Glutamatergic neuron (in vitro differentiated cells): ENCODE measurements around the gene PABPC5. TPM values are rescaled to one million over a fixed set of nuclear protein-coding genes. Genes with fewer than 3 reads are reported as not detected.

ENCODE experiments used
- DNase-seq: peaks from one replicate; pipeline ENCODE4 v3.0.0; 2022
- H3K27ac Mint-ChIP-seq: one replicate; pipeline ENCODE4 v1.8.0; 2020; ENCODE audit warnings: mild to moderate bottlenecking, mixed read lengths, inconsistent platforms; ENCODE audit not compliant: unreplicated experiment
- H3K27me3 Mint-ChIP-seq: one replicate; pipeline ENCODE4 v1.8.0; 2020; ENCODE audit warnings: mild to moderate bottlenecking, moderate library complexity, mixed read lengths, inconsistent platforms; ENCODE audit not compliant: unreplicated experiment
- H3K36me3 Mint-ChIP-seq: one replicate; pipeline ENCODE4 v1.8.0; 2020; ENCODE audit warnings: mild to moderate bottlenecking, mixed read lengths, inconsistent platforms; ENCODE audit not compliant: unreplicated experiment
- H3K4me1 Mint-ChIP-seq: one replicate; pipeline ENCODE4 v1.8.0; 2020; ENCODE audit warnings: mild to moderate bottlenecking, low read depth, mixed read lengths, inconsistent platforms; ENCODE audit not compliant: unreplicated experiment
- H3K4me3 Mint-ChIP-seq: one replicate; pipeline ENCODE4 v1.8.0; 2020; ENCODE audit warnings: mild to moderate bottlenecking, mixed read lengths, inconsistent platforms; ENCODE audit not compliant: unreplicated experiment
- H3K9me3 Mint-ChIP-seq: one replicate; pipeline ENCODE4 v1.8.0; 2020; ENCODE audit warnings: mild to moderate bottlenecking, moderate library complexity, mixed read lengths, inconsistent platforms; ENCODE audit not compliant: unreplicated experiment
- long read RNA-seq: library from polyadenylated mRNA; unstranded; transcript quantifications from one replicate; pipeline ENCODE4 v2.0.0, GENCODE V29; 2020; ENCODE audit not compliant: unreplicated experiment
- total RNA-seq: library from RNA; stranded (reverse); fragmentation: NEBNext Ultra II Directional; extraction: Animal tissue kit (Norgen Biotek cat#: 25700); gene quantifications from one replicate; pipeline ENCODE4 v1.2.1, GENCODE V29; 2021; ENCODE audit not compliant: unreplicated experiment
- TF ChIP-seq, protein P1 (sequence below): fragments of 200-600 bp; sonication (generic); IDR thresholded peaks from one replicate; pipeline ENCODE4 v1.5.0; 2021; ENCODE audit not compliant: partially characterized antibody, unreplicated experiment

The PABPC5 gene
- total RNA-seq = 9.5 TPM
- long read RNA-seq, transcript PABPC5-201 (2 exons, 3,221 nt) = major isoform, 5 of 5 reads
- long read RNA-seq, partial matches to known transcripts = 0 of 5 reads
- long read RNA-seq, other reads (novel, unspliced or antisense) = 0 of 5 reads

GRCh38 chrX:91434351-91435168 is at the start of gene PABPC5:
TSS of gene PABPC5 (plus strand) at chrX:91434839. CDS start at chrX:91435578, 739 bp downstream.
- peak; percentile 84 for DNase-seq

GRCh38 chrX:91389026-91389425 is 45.6 kb upstream of the PABPC5 start:
- H3K27me3 Mint-ChIP-seq = no peaks in the 10 kb centered on the region
- H3K36me3 Mint-ChIP-seq = no peaks in the 10 kb centered on the region
- H3K4me1 Mint-ChIP-seq = no peaks in the 10 kb centered on the region
- DNase-seq = no peak
- H3K4me3 Mint-ChIP-seq = no peak overlapping the region
- no peaks in the 10 kb centered on the region for H3K9me3 Mint-ChIP-seq
- TF ChIP-seq, protein P1, sequence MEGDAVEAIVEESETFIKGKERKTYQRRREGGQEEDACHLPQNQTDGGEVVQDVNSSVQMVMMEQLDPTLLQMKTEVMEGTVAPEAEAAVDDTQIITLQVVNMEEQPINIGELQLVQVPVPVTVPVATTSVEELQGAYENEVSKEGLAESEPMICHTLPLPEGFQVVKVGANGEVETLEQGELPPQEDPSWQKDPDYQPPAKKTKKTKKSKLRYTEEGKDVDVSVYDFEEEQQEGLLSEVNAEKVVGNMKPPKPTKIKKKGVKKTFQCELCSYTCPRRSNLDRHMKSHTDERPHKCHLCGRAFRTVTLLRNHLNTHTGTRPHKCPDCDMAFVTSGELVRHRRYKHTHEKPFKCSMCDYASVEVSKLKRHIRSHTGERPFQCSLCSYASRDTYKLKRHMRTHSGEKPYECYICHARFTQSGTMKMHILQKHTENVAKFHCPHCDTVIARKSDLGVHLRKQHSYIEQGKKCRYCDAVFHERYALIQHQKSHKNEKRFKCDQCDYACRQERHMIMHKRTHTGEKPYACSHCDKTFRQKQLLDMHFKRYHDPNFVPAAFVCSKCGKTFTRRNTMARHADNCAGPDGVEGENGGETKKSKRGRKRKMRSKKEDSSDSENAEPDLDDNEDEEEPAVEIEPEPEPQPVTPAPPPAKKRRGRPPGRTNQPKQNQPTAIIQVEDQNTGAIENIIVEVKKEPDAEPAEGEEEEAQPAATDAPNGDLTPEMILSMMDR = no peak
- H3K27ac Mint-ChIP-seq = no peak overlapping the region

More at GRCh38 chrX:91434351-91435168, at the start of gene PABPC5:
- peak within 1 kb of the TSS; percentile 91 for H3K4me3 Mint-ChIP-seq
- no peaks in the 10 kb centered on the region for H3K9me3 Mint-ChIP-seq
- TF ChIP-seq, protein P1 = no peak
- H3K27me3 Mint-ChIP-seq = peaks cover 3% of the 10 kb centered on the region
- peak within 1 kb of the TSS; percentile 97 for H3K27ac Mint-ChIP-seq
- peaks cover 7% of the 10 kb centered on the region for H3K4me1 Mint-ChIP-seq
- no peaks in the 10 kb centered on the region for H3K36me3 Mint-ChIP-seq

GRCh38 chrX:91414713-91415112 is 19.9 kb upstream of the PABPC5 start:
- TF ChIP-seq, protein P1 = peak; percentile 54
- H3K4me1 Mint-ChIP-seq = no peaks in the 10 kb centered on the region
- no peak overlapping the region for H3K4me3 Mint-ChIP-seq
- no peaks in the 10 kb centered on the region for H3K9me3 Mint-ChIP-seq
- H3K36me3 Mint-ChIP-seq = no peaks in the 10 kb centered on the region
- peak; percentile 21 for DNase-seq
- H3K27ac Mint-ChIP-seq = no peak overlapping the region
- H3K27me3 Mint-ChIP-seq = no peaks in the 10 kb centered on the region

DNA sequence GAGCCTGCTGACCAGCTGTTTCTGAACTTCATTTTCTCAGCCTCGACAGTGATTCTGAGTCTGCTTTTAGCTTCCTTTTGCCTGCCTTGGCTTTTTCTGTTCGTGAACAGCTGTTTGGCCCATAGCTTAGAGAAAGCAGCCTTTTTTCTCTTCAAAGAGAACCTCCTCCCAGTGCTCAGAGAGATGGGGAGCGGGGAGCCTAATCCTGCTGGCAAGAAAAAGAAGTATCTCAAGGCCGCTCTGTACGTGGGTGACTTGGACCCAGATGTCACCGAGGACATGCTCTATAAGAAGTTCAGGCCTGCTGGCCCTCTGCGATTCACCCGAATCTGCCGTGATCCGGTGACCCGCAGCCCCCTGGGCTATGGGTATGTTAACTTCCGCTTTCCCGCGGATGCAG is 756 bp downstream of the PABPC5 start:
- DNase-seq = peak; percentile 19
- H3K27me3 Mint-ChIP-seq = peaks cover 3% of the 10 kb centered on the region
- H3K36me3 Mint-ChIP-seq = no peaks in the 10 kb centered on the region
- TF ChIP-seq, protein P1 = no peak
- H3K4me1 Mint-ChIP-seq = peaks cover 7% of the 10 kb centered on the region
- no peaks in the 10 kb centered on the region for H3K9me3 Mint-ChIP-seq
- peak overlapping the region; percentile 91 for H3K4me3 Mint-ChIP-seq
- H3K27ac Mint-ChIP-seq = peak overlapping the region; percentile 97
